IMR-90 (cell line): Measurements from ENCODE around the gene PLXDC1. TPM values are rescaled to one million over a fixed set of nuclear protein-coding genes. Genes with fewer than 3 reads are reported as not detected.

Experiments
- ATAC-seq: fragments of 200-7000 bp; cut with Tn5 transposase; 2 replicates; pipeline ENCODE4 v1.9.1; 2020; ENCODE audit warnings: low read depth, mild to moderate bottlenecking, moderate library complexity
- BruUV-seq: library from RNA; stranded (reverse); fragments of 400-500 nt; replicated peaks from 2 replicates; lab custom pipeline; 2021; lab: Mats Ljungman, UMichigan
- CTCF ChIA-PET: fragments of 300-600 bp; formaldehyde crosslinking; extraction: SDS; loops from one replicate; lab custom pipeline; 2021; ENCODE audit warnings: antibody characterized with exemption; lab: Yijun Ruan, JAX
- POLR2A ChIA-PET: fragments of 300-600 bp; sonication (Branson Sonifier 250); formaldehyde crosslinking; loops from one replicate; lab custom pipeline; 2022; ENCODE audit warnings: antibody characterized with exemption; ENCODE audit not compliant: unreplicated experiment; lab: Charles Lee
- DNase-seq: peaks from one replicate; pipeline ENCODE4 v3.0.0; 2013
- H2AFZ ChIP-seq: replicated peaks from 2 replicates; pipeline ENCODE3; 2013; ENCODE audit warnings: low read length, mild to moderate bottlenecking; ENCODE audit not compliant: poor library complexity
- H2AK5ac ChIP-seq: 2 replicates; pipeline ENCODE4 v1.6.1; 2013; ENCODE audit warnings: low read depth, low read length, inconsistent platforms
- H2AK9ac ChIP-seq: replicated peaks from 2 replicates; pipeline ENCODE3; 2013; ENCODE audit warnings: mild to moderate bottlenecking, low read depth, low read length, moderate library complexity; ENCODE audit not compliant: poor library complexity
- H2BK120ac ChIP-seq: 2 replicates; pipeline ENCODE4 v1.6.1; 2013; ENCODE audit warnings: low read depth, low read length, inconsistent platforms
- H2BK15ac ChIP-seq: 3 replicates; pipeline ENCODE4 v1.6.1; 2013; ENCODE audit warnings: low read depth, low read length, inconsistent platforms
- H2BK20ac ChIP-seq: 2 replicates; pipeline ENCODE4 v1.6.1; 2013; ENCODE audit warnings: low read depth, mild to moderate bottlenecking, inconsistent platforms, low read length, moderate library complexity
- H2BK5ac ChIP-seq: 2 replicates; pipeline ENCODE4 v1.6.1; 2013; ENCODE audit warnings: mild to moderate bottlenecking, low read depth, low read length, inconsistent platforms; ENCODE audit not compliant: poor library complexity, severe bottlenecking
- H3K14ac ChIP-seq: replicated peaks from 2 replicates; pipeline ENCODE4 v1.6.1; 2013; ENCODE audit warnings: low read depth, low read length, inconsistent platforms
- H3K18ac ChIP-seq: 2 replicates; pipeline ENCODE4 v1.6.1; 2013; ENCODE audit warnings: low read depth, low read length, control low read depth
- H3K23ac ChIP-seq: 2 replicates; pipeline ENCODE4 v1.6.1; 2013; ENCODE audit warnings: low read depth, low read length, inconsistent platforms
- H3K27ac ChIP-seq: 2 replicates; pipeline ENCODE4 v1.5.1; 2013; ENCODE audit warnings: mild to moderate bottlenecking, control low read depth, low read length; ENCODE audit not compliant: insufficient read depth
- H3K27me3 ChIP-seq: 2 replicates; pipeline ENCODE4 v1.6.1; 2013; ENCODE audit warnings: low read length; ENCODE audit not compliant: control insufficient read depth, insufficient read depth
- H3K36me3 ChIP-seq: 2 replicates; pipeline ENCODE4 v1.6.1; 2013; ENCODE audit warnings: low read length, mixed read lengths; ENCODE audit not compliant: control insufficient read depth, insufficient read depth
- H3K4ac ChIP-seq: 2 replicates; pipeline ENCODE4 v1.6.1; 2013; ENCODE audit warnings: low read depth, low read length, inconsistent platforms
- H3K4me1 ChIP-seq: 2 replicates; pipeline ENCODE4 v1.6.1; 2013; ENCODE audit warnings: low read length, mixed read lengths; ENCODE audit not compliant: control insufficient read depth, insufficient read depth
- H3K4me2 ChIP-seq: 2 replicates; pipeline ENCODE4 v1.6.1; 2013; ENCODE audit warnings: low read depth, mild to moderate bottlenecking, control low read depth, low read length, moderate library complexity
- H3K4me3 ChIP-seq: 2 replicates; pipeline ENCODE4 v1.5.1; 2013; ENCODE audit warnings: low read depth, mild to moderate bottlenecking, control low read depth, low read length, moderate library complexity; ENCODE audit not compliant: insufficient read depth
- H3K56ac ChIP-seq: 2 replicates; pipeline ENCODE4 v1.6.1; 2013; ENCODE audit warnings: low read length, inconsistent platforms; ENCODE audit not compliant: insufficient read depth; ENCODE audit errors: extremely low read depth
- H3K79me1 ChIP-seq, 2 experiments: 2 replicates each; pipeline ENCODE4 v1.6.1; 2013; ENCODE audit warnings: low read length in 2 of 2, inconsistent platforms in 1 of 2, low read depth in 1 of 2
- H3K9ac ChIP-seq: 2 replicates; pipeline ENCODE4 v1.6.1; 2013; ENCODE audit warnings: low read depth, low read length, control low read depth
- H3K9me1 ChIP-seq: 2 replicates; pipeline ENCODE4 v1.6.1; 2013; ENCODE audit warnings: low read length, inconsistent platforms; ENCODE audit not compliant: insufficient read depth
- H3K9me3 ChIP-seq: 2 replicates; pipeline ENCODE4 v1.6.1; 2013; ENCODE audit warnings: low read length; ENCODE audit not compliant: control insufficient read depth, insufficient read depth
- H4K20me1 ChIP-seq: 2 replicates; pipeline ENCODE4 v1.6.1; 2013; ENCODE audit warnings: low read length, inconsistent platforms; ENCODE audit not compliant: insufficient read depth
- H4K5ac ChIP-seq: 2 replicates; pipeline ENCODE4 v1.6.1; 2013; ENCODE audit warnings: mild to moderate bottlenecking, low read depth, low read length, control low read depth
- H4K8ac ChIP-seq, 2 experiments: 2 replicates each; pipeline ENCODE4 v1.6.1; 2013; ENCODE audit warnings: low read depth in 2 of 2, low read length in 2 of 2, control low read depth in 1 of 2, inconsistent platforms in 1 of 2
- H4K91ac ChIP-seq: 2 replicates; pipeline ENCODE4 v1.6.1; 2013; ENCODE audit warnings: low read depth, low read length, inconsistent platforms; ENCODE audit not compliant: insufficient read depth
- CEBPB ChIP-seq: IDR thresholded peaks from 2 replicates; pipeline ENCODE4 v1.6.1; 2012; ENCODE audit warnings: low read depth, low read length, improper control_type of control experiment
- CHD1 ChIP-seq: IDR thresholded peaks from 2 replicates; pipeline ENCODE4 v1.6.1; 2012; ENCODE audit warnings: low read depth, low read length, improper control_type of control experiment
- FOS ChIP-seq: fragments of 150-350 bp; IDR thresholded peaks from 2 replicates; pipeline ENCODE4 v1.6.1; 2016; ENCODE audit warnings: low read depth, low read length
- MXI1 ChIP-seq: IDR thresholded peaks from 2 replicates; pipeline ENCODE4 v1.6.1; 2012; ENCODE audit warnings: low read depth, mild to moderate bottlenecking, low read length, moderate library complexity, borderline replicate concordance
- NFE2L2 ChIP-seq: fragments of 150-350 bp; IDR thresholded peaks from 2 replicates; pipeline ENCODE4 v1.6.1; 2016; ENCODE audit warnings: low read depth, mild to moderate bottlenecking, low read length
- POLR2A ChIP-seq: IDR thresholded peaks from 2 replicates; pipeline ENCODE4 v1.6.1; 2012; ENCODE audit warnings: mild to moderate bottlenecking, low read depth, low read length
- RAD21 ChIP-seq: IDR thresholded peaks from 2 replicates; pipeline ENCODE4 v1.6.1; 2012; ENCODE audit warnings: low read length, improper control_type of control experiment
- RFX5 ChIP-seq: IDR thresholded peaks from 2 replicates; pipeline ENCODE4 v1.8.0; 2012; ENCODE audit warnings: low read depth, mild to moderate bottlenecking, low read length, moderate library complexity
- SMC3 ChIP-seq: fragments of 150-350 bp; IDR thresholded peaks from 2 replicates; pipeline ENCODE4 v1.6.1; 2016; ENCODE audit warnings: low read depth, mild to moderate bottlenecking, antibody characterized with exemption, low read length, moderate library complexity
- WGBS, 2 experiments: methylation state at CpG; one replicate each; pipeline versions ENCODE4 v1.1.5 to v1.1.7; 2013; ENCODE audit warnings: missing lambda C conversion rate in 2 of 2; ENCODE audit not compliant: insufficient read length in 1 of 2; ENCODE audit errors: extremely low coverage in 2 of 2; 5-methylcytosine and 5-hydroxymethylcytosine counted together
- dilution Hi-C: fragments of 300-500 bp; cut with HindIII; formaldehyde crosslinking; loops from one replicate; pipeline ENCODE4 v1.14.3; 2018; ENCODE audit warnings: low sequenced_read_pairs; ENCODE audit not compliant: unreplicated experiment
- in situ Hi-C: fragments of 300-500 bp; cut with MboI; formaldehyde crosslinking; loops from 3 replicates; pipeline ENCODE4 v1.14.3; 2019; ENCODE audit warnings: low sequenced_read_pairs, inconsistent platforms, mixed read lengths
- intact Hi-C: fragments of 100-400 bp; cut with micrococcal nuclease; formaldehyde crosslinking; loops from 2 replicates; pipeline ENCODE4 v1.10.0; 2022
- polyA plus RNA-seq, 3 experiments: library from polyadenylated mRNA; depleted of rRNA; stranded (reverse); fragments of >200 nt; gene quantifications; 2 replicates each; pipeline ENCODE4 v1.2.3, GENCODE V29; 2012; ENCODE audit warnings: low replicate concordance in 1 of 3
- total RNA-seq: library from RNA; depleted of rRNA; stranded (reverse); fragments of >200 nt; gene quantifications from 2 replicates; pipeline ENCODE4 v1.2.3, GENCODE V29; 2012
- TF ChIP-seq, protein P1 (sequence below): conservative IDR thresholded peaks from 2 replicates; pipeline ENCODE4 v1.5.1; 2012; ENCODE audit warnings: mild to moderate bottlenecking, low read depth, low read length, improper control_type of control experiment
- TF ChIP-seq, protein P2 (sequence below): fragments of 150-350 bp; IDR thresholded peaks from 2 replicates; pipeline ENCODE4 v1.6.1; 2016; ENCODE audit warnings: low read depth, mild to moderate bottlenecking, low read length, moderate library complexity, borderline replicate concordance

Gene PLXDC1
- total and polyA plus RNA-seq, 2 of the 4 experiments (the other 2 are of a cell fraction) = under 0.01 to 0.50 TPM

DNA sequence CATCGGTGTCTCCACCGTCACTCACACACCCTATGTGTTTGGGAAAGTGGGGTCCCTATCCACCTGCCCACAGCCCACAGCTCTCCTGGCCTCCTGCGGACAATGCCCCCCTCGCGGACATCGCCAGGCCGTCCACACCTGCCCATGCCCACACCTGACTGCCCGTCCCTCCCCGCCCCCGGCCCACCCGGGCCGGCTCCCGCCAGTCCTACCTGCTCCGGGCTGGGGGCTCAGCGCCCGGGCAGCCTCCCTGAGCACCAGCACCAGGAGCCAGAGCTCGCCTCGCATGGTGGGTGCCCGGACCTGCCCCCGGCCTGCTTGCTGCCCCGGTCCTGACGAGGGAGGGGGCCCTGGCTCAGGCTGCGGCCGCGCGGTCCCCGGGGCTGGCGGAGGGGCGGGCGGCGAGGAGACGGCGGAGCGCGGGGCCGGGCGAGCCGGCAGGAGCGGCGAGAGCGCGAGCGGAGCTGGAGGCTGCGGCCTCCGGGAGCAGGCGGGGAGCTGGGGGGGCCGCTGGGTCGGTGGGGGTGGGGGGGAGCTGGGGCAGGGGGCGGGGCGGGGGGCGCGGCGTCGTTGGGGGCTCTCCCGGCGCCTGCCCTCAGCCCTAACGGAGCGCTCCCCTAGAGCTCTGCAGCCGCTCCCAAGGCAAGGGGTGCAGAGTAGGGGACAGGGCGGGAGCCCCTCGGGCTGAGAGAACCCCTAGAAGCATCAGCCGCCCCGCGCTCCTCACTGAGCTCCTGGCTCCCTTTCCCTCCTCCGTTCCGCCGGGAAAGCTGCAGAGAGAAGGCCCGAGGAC lies at the start of gene PLXDC1 (continued):
- TF ChIP-seq MXI1 = no peak
- no peak for TF ChIP-seq NFE2L2
- no peak for TF ChIP-seq POLR2A
- no peak for TF ChIP-seq SMC3

DNA sequence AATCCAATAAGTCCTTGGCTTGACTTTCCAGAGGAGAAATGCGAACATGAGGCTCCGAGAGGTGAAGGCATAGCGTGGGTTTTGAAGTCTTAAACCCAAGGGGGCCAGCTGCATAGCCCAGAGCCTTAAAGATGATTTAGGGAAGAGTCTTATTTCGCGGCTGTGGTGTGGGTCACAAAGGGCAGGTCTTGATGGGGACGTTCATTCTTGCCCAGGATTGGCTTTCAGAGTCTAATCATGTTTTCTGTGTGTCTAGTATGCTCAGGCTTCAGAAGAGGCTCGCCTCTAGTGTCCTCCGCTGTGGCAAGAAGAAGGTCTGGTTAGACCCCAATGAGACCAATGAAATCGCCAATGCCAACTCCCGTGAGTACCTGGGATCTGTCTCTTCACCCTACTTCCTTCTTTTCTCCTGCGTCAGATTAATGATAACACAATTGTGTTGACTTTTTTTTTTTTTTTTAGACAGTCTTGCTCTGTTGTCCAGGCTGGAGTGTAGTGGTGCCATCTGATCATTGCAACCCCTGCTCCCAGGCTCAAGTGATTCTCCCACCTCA lies 49.6 kb upstream of the PLXDC1 start:
- Histone ChIP-seq H2BK120ac (no peak overlapping the region), H4K91ac (peak overlapping the region; percentile 99; the same call in 1 of the 2 replicates), H2BK15ac (no peak overlapping the region), H4K8ac (peak overlapping the region; percentile 85 to 97), H3K9ac (peak overlapping the region; percentile 89), H2AK9ac (peak overlapping the region; percentile 91), H3K14ac (peak overlapping the region; percentile 100), H2AK5ac (peak overlapping the region; percentile 24; the same call in 1 of the 2 replicates), H3K27me3 (no peaks in the 10 kb centered on the region), H3K36me3 (peaks cover 39% of the 10 kb centered on the region), H3K27ac (peak overlapping the region; percentile 42; the same call in 1 of the 2 replicates), H3K79me1 (peaks cover 31 to 58% of the 10 kb centered on the region in 2 experiments), H3K4ac (peak overlapping the region; percentile 99; the same call in 1 of the 2 replicates), H3K9me3 (no peaks in the 10 kb centered on the region), H4K20me1 (peaks cover 37% of the 10 kb centered on the region), H4K5ac (peak overlapping the region; percentile 10), H3K4me1 (peaks cover 11% of the 10 kb centered on the region), H2AFZ (no peak overlapping the region), H3K56ac (peak overlapping the region; percentile 100), H3K4me2 (peak overlapping the region; percentile 98), H3K23ac (peak overlapping the region; percentile 86; the same call in 1 of the 2 replicates), H2BK20ac (no peak overlapping the region), H3K4me3 (peak overlapping the region; percentile 86), H3K9me1 (peaks cover 14% of the 10 kb centered on the region), H2BK5ac (no peak overlapping the region), H3K18ac (no peak overlapping the region)
- ATAC-seq (no peak), DNase-seq (no peak)
- BruUV-seq = no TSS peak
- intact Hi-C loops (no loop called here), dilution Hi-C loops (no loop called here), in situ Hi-C loops (no loop called here)
- 17% methylated on average over 3 of the region's 11 CpGs; no CpG with 5 or more reads in 1 of the 2 experiments for WGBS, 2 experiments
- ChIA-PET CTCF (no interaction called here), POLR2A (no interaction called here)
- TF ChIP-seq, protein P1, sequence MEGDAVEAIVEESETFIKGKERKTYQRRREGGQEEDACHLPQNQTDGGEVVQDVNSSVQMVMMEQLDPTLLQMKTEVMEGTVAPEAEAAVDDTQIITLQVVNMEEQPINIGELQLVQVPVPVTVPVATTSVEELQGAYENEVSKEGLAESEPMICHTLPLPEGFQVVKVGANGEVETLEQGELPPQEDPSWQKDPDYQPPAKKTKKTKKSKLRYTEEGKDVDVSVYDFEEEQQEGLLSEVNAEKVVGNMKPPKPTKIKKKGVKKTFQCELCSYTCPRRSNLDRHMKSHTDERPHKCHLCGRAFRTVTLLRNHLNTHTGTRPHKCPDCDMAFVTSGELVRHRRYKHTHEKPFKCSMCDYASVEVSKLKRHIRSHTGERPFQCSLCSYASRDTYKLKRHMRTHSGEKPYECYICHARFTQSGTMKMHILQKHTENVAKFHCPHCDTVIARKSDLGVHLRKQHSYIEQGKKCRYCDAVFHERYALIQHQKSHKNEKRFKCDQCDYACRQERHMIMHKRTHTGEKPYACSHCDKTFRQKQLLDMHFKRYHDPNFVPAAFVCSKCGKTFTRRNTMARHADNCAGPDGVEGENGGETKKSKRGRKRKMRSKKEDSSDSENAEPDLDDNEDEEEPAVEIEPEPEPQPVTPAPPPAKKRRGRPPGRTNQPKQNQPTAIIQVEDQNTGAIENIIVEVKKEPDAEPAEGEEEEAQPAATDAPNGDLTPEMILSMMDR = no peak
- no peak for TF ChIP-seq MXI1
- TF ChIP-seq RFX5 = no peak
- no peak for TF ChIP-seq FOS
- TF ChIP-seq RAD21 = no peak
- TF ChIP-seq CEBPB = no peak
- no peak for TF ChIP-seq SMC3
- TF ChIP-seq, protein P2, sequence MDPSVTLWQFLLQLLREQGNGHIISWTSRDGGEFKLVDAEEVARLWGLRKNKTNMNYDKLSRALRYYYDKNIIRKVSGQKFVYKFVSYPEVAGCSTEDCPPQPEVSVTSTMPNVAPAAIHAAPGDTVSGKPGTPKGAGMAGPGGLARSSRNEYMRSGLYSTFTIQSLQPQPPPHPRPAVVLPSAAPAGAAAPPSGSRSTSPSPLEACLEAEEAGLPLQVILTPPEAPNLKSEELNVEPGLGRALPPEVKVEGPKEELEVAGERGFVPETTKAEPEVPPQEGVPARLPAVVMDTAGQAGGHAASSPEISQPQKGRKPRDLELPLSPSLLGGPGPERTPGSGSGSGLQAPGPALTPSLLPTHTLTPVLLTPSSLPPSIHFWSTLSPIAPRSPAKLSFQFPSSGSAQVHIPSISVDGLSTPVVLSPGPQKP = no peak
- TF ChIP-seq CHD1 = no peak
- TF ChIP-seq POLR2A = no peak; the same call in 1 of the 2 replicates
